Lung (tissue), 12 donors: ENCODE results near the gene SLCO3A1. TPM values are rescaled to one million over a fixed set of nuclear protein-coding genes. Genes with fewer than 3 reads are reported as not detected.

Source experiments
- ATAC-seq: fragments of 200-7000 bp; cut with Tn5 transposase; one replicate; pipeline ENCODE4 v1.9.1; 2020; ENCODE audit warnings: moderate number of reproducible peaks; ENCODE audit not compliant: insufficient read depth, low FRiP score
- DNase-seq, 3 donors: peaks; one replicate each; pipeline ENCODE4 v3.0.0-alpha.2; 2013 to 2017
- H3K27ac ChIP-seq, 2 donors: one replicate each; pipeline ENCODE4 v1.5.1; 2013; ENCODE audit warnings: mild to moderate bottlenecking in 2 of 2, moderate library complexity in 2 of 2, control low read depth in 1 of 2, inconsistent platforms in 1 of 2, low read depth in 1 of 2, low read length in 1 of 2
- H3K27me3 ChIP-seq, 3 donors: one replicate each; pipeline ENCODE4 v1.5.1; 2013; ENCODE audit warnings: low read length in 2 of 3; ENCODE audit not compliant: control insufficient read depth in 3 of 3, insufficient read depth in 3 of 3
- H3K36me3 ChIP-seq, 4 donors: one replicate each; pipeline ENCODE4 v1.5.1; 2013; ENCODE audit warnings: low read length in 4 of 4, mild to moderate bottlenecking in 1 of 4, moderate library complexity in 1 of 4; ENCODE audit not compliant: control insufficient read depth in 4 of 4, insufficient read depth in 4 of 4
- H3K4me1 ChIP-seq, 5 donors: one replicate each; pipeline ENCODE4 v1.5.1; 2013; ENCODE audit warnings: low read length in 5 of 5, mild to moderate bottlenecking in 2 of 5, moderate library complexity in 1 of 5; ENCODE audit not compliant: control insufficient read depth in 5 of 5, insufficient read depth in 5 of 5
- H3K4me3 ChIP-seq: one replicate; pipeline ENCODE4 v1.5.1; 2013; ENCODE audit warnings: mild to moderate bottlenecking, control low read depth, moderate library complexity
- H3K9ac ChIP-seq, 2 donors: one replicate each; pipeline ENCODE4 v1.5.1; 2013; ENCODE audit warnings: low read length in 2 of 2, control low read depth in 1 of 2; ENCODE audit not compliant: insufficient read depth in 1 of 2
- H3K9me3 ChIP-seq, 4 donors: one replicate each; pipeline ENCODE4 v1.5.1; 2013; ENCODE audit warnings: low read length in 3 of 4, mild to moderate bottlenecking in 1 of 4, moderate library complexity in 1 of 4; ENCODE audit not compliant: control insufficient read depth in 4 of 4, insufficient read depth in 3 of 4
- WGBS, 2 donors: extraction: QIAGEN DNeasy Blood & Tissue Kit; methylation state at CpG; one replicate each; pipeline ENCODE4 v1.1.7; 2013; 5-methylcytosine and 5-hydroxymethylcytosine counted together
- polyA plus RNA-seq, 2 donors: library from polyadenylated mRNA; stranded (reverse); fragments of 200-250 nt; gene quantifications; one replicate each; pipeline ENCODE4 v1.2.1, GENCODE V29; 2013
- total RNA-seq, 2 donors: library from RNA; depleted of rRNA in 1 of 2; stranded (reverse); fragments of >200 nt in 1 of 2; gene quantifications; one replicate each; pipeline ENCODE4 v1.2.1, GENCODE V29; 2014 to 2021
- TF ChIP-seq, protein P1 (sequence below): IDR thresholded peaks from 2 replicates; pipeline ENCODE4 v1.5.1; 2012; ENCODE audit warnings: mild to moderate bottlenecking; ENCODE audit errors: control extremely low read depth, extremely low read depth
- donor health status: control.
- donor health status: control.
- donor health status: Bipolar disorder and iron deficiency.
- donor health status: healthy.
- donor health status: DM: yes; HTN: yes; CAD: no.

The SLCO3A1 gene
- total and polyA plus RNA-seq, 4 donors: 20.5 to 56.3 (median 33.5) TPM

DNA sequence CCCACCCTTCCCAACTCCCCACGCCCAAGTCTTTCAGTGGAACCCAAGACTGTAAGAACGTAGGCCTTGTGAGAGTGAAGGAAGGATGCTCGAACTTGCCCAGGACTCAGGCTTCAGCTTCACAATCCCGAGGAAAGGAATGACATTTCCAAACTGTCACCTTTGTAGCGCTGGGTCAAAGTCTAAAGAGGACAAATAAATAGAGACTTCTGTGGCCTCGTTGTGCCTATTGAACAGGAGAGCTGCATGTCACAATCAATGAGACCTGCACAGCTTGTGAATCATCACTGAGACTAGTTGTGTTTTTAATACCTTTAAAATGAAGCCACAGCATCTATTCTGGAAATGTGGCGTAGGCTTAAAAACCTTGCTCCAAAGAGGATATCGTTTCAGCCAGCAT, 317.4 kb downstream of the SLCO3A1 start:
- Histone ChIP-seq H3K27ac (no peak overlapping the region), H3K36me3 (peaks cover 0 to 1% (median 0%) of the 10 kb centered on the region in 4 donors), H3K27me3 (no peaks in the 10 kb centered on the region), H3K4me1 (no peaks in the 10 kb centered on the region), H3K4me3 (no peak overlapping the region), H3K9ac (no peak overlapping the region), H3K9me3 (no peaks in the 10 kb centered on the region)
- ATAC-seq (no peak), DNase-seq (no peak)
- 70 to 80% methylated on average over 8 of the region's 8 CpGs for WGBS, 2 donors
- TF ChIP-seq, protein P1, sequence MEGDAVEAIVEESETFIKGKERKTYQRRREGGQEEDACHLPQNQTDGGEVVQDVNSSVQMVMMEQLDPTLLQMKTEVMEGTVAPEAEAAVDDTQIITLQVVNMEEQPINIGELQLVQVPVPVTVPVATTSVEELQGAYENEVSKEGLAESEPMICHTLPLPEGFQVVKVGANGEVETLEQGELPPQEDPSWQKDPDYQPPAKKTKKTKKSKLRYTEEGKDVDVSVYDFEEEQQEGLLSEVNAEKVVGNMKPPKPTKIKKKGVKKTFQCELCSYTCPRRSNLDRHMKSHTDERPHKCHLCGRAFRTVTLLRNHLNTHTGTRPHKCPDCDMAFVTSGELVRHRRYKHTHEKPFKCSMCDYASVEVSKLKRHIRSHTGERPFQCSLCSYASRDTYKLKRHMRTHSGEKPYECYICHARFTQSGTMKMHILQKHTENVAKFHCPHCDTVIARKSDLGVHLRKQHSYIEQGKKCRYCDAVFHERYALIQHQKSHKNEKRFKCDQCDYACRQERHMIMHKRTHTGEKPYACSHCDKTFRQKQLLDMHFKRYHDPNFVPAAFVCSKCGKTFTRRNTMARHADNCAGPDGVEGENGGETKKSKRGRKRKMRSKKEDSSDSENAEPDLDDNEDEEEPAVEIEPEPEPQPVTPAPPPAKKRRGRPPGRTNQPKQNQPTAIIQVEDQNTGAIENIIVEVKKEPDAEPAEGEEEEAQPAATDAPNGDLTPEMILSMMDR: no peak

DNA sequence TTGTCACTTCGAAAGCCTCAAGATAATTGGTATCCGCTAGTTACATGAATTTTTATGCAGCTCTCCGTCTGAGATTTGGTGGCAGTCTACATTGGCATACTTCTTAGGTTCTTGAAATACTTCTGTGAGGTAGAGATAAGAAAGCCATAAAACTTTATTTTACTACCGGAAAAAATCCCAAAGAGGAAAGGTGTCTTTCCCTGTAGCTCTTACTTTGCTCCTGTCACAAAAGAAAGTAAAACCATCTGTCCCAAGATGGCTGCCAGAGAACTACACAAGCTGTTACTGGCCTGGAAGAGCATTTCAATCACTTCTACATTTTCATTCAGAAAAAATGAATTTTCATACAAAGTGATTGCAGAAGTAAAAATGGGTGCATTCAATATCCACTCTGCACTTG, 325.4 kb downstream of the SLCO3A1 start:
- Histone ChIP-seq H3K9me3 (no peaks in the 10 kb centered on the region), H3K27me3 (no peaks in the 10 kb centered on the region), H3K36me3 (no peaks in the 10 kb centered on the region), H3K9ac (no peak overlapping the region), H3K4me3 (no peak overlapping the region), H3K4me1 (peaks cover 0 to 1% (median 0%) of the 10 kb centered on the region in 5 donors), H3K27ac (no peak overlapping the region)
- no peak for DNase-seq
- 69 to 80% methylated on average over 4 of the region's 4 CpGs for WGBS, 2 donors
- no peak for ATAC-seq
- TF ChIP-seq, protein P1: no peak

DNA sequence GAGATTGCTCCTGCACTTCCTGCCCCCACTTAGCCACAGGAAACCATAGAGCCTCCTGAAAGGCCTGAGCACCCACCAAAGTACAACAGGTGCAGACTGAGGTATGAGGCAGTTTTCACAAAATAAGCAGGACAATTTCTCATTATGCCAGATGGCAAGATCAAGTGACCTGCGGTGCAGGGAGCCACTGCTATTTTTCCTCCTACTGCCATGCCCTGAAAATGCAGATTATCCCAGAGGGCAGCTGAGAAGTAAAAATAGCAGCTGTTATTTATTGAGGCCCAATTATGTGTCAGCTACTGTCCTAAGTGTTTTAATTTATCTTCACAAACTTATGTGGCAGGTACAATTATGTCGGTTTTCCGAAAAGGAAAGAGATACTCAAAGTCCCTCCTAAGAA, 330.6 kb downstream of the SLCO3A1 start:
- H3K4me1 ChIP-seq: peaks cover 0 to 3% (median 0%) of the 10 kb centered on the region in 5 donors
- no peaks in the 10 kb centered on the region for H3K9me3 ChIP-seq
- H3K36me3 ChIP-seq: no peaks in the 10 kb centered on the region
- H3K27ac ChIP-seq: no peak overlapping the region
- no peak overlapping the region for H3K4me3 ChIP-seq
- no peak for DNase-seq
- H3K9ac ChIP-seq: no peak overlapping the region
- no peaks in the 10 kb centered on the region for H3K27me3 ChIP-seq
- WGBS, 2 donors: 87 to 88% methylated on average over 3 of the region's 3 CpGs
- TF ChIP-seq, protein P1: no peak
- no peak for ATAC-seq

DNA sequence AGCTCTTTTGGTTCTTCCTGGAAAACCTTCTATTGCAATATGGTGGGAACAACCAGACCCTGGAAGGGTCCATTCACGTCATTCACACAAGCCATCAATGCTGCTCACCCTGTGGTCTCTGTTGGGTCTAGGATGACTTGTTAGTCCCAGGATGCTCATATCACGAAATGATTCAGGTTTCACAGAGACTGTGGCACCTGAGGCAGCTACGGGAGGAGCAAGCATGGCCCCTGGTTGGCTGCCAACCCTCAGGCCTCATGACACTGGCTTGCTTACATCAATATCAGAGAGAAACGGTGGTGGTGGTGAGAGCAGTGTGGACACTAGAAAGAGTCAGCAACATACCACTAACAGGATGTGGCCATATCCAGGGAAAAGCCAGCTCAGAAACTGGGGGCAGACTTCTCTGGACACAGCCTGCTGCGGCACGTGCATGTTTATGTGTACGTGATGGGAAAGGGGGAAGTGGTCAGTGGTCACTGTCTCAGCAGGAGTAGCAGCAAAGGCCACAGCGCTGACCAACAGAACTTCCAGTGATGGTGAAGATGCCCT, 331.2 kb downstream of the SLCO3A1 start:
- no peak overlapping the region for H3K9ac ChIP-seq
- H3K36me3 ChIP-seq: no peaks in the 10 kb centered on the region
- TF ChIP-seq, protein P1: no peak
- no peak overlapping the region for H3K4me3 ChIP-seq
- no peak overlapping the region for H3K27ac ChIP-seq
- DNase-seq (no peak), ATAC-seq (no peak)
- WGBS, 2 donors: 84 to 91% methylated on average over 8 of the region's 8 CpGs
- H3K4me1 ChIP-seq: peaks cover 0 to 3% (median 0%) of the 10 kb centered on the region in 5 donors
- no peaks in the 10 kb centered on the region for H3K27me3 ChIP-seq
- no peaks in the 10 kb centered on the region for H3K9me3 ChIP-seq
